Measurements from ENCODE around the gene ADAM10.
"Not testable (repeated sequence)": the region's sequence is repeated elsewhere in the genome, so short reads cannot be mapped to it uniquely, and the experiment has no call there.

Gene ADAM10

GRCh38 chr15:58611731-58612676, 137.5 kb downstream of the ADAM10 start:
- no peak for DNase-seq (ENCODE audit: low read depth in 1 of 2, low spot score in 1 of 2)

GRCh38 chr15:58608711-58609110, 140.8 kb downstream of the ADAM10 start:
- DNase-seq (ENCODE audit: low read depth in 1 of 2, low spot score in 1 of 2), result no peak

GRCh38 chr15:58608129-58608590, 141.3 kb downstream of the ADAM10 start:
- no peak for DNase-seq (ENCODE audit: low read depth in 1 of 2, low spot score in 1 of 2)

- DNase-seq (ENCODE audit: low read depth in 1 of 2, low spot score in 1 of 2), result no peak
These were observed 142.9 kb downstream of the ADAM10 start for GRCh38 chr15:58606577-58607080.

- DNase-seq (ENCODE audit: low read depth in 1 of 2, low spot score in 1 of 2), result no peak
These were observed 143.5 kb downstream of the ADAM10 start for GRCh38 chr15:58605931-58606530.

- no peak for DNase-seq (ENCODE audit: low read depth in 1 of 2, low spot score in 1 of 2)
These were observed 145.0 kb downstream of the ADAM10 start for GRCh38 chr15:58604455-58604923.

- DNase-seq (ENCODE audit: low read depth in 1 of 2, low spot score in 1 of 2), result not testable (repeated sequence)
These were observed 145.6 kb downstream of the ADAM10 start for GRCh38 chr15:58603927-58604326.

- DNase-seq (ENCODE audit: low read depth in 1 of 2, low spot score in 1 of 2), result no peak
These were observed 146.7 kb downstream of the ADAM10 start for GRCh38 chr15:58602823-58603222.

- DNase-seq (ENCODE audit: low read depth in 1 of 2, low spot score in 1 of 2), result no peak
These were observed 150.7 kb downstream of the ADAM10 start for GRCh38 chr15:58598829-58599210.

GRCh38 chr15:58597943-58598828, 151.3 kb downstream of the ADAM10 start:
- no peak for DNase-seq (ENCODE audit: low read depth in 1 of 2, low spot score in 1 of 2)

GRCh38 chr15:58595516-58596263, 153.8 kb downstream of the ADAM10 start:
- no peak for DNase-seq (ENCODE audit: low read depth in 1 of 2, low spot score in 1 of 2)

GRCh38 chr15:58594898-58595297, 154.6 kb downstream of the ADAM10 start:
- no peak for DNase-seq (ENCODE audit: low read depth in 1 of 2, low spot score in 1 of 2)

GRCh38 chr15:58593870-58594269, 155.6 kb downstream of the ADAM10 start:
- DNase-seq (ENCODE audit: low read depth in 1 of 2, low spot score in 1 of 2), result no peak

GRCh38 chr15:58590926-58591325, 158.6 kb downstream of the ADAM10 start:
- no peak for DNase-seq (ENCODE audit: low read depth in 1 of 2, low spot score in 1 of 2)

- no peak for DNase-seq (ENCODE audit: low read depth in 1 of 2, low spot score in 1 of 2)
These were observed 159.3 kb downstream of the ADAM10 start for GRCh38 chr15:58590236-58590635.

GRCh38 chr15:58589047-58589446, 160.5 kb downstream of the ADAM10 start:
- no peak for DNase-seq (ENCODE audit: low read depth in 1 of 2, low spot score in 1 of 2)

- no peak for DNase-seq (ENCODE audit: low read depth in 1 of 2, low spot score in 1 of 2)
These were observed 161.4 kb downstream of the ADAM10 start for GRCh38 chr15:58588096-58588495.

GRCh38 chr15:58587486-58587885, 162.0 kb downstream of the ADAM10 start:
- no peak for DNase-seq (ENCODE audit: low read depth in 1 of 2, low spot score in 1 of 2)

GRCh38 chr15:58585693-58586443, 163.6 kb downstream of the ADAM10 start:
- DNase-seq (ENCODE audit: low read depth in 1 of 2, low spot score in 1 of 2), result no peak
